Endodermal cell (in vitro differentiated cells): ENCODE data around the gene PHF2. TPM values are rescaled to one million over a fixed set of nuclear protein-coding genes. Genes with fewer than 3 reads are reported as not detected.

Experiments used
- DNase-seq: peaks from one replicate; pipeline ENCODE4 v3.0.0-alpha.2; 2017
- H3K27ac ChIP-seq: 2 replicates; pipeline ENCODE4 v1.5.1; 2013; ENCODE audit warnings: mild to moderate bottlenecking, low read depth, low read length, moderate library complexity
- H3K27me3 ChIP-seq: 2 replicates; pipeline ENCODE4 v1.6.1; 2013; ENCODE audit warnings: mild to moderate bottlenecking, low read length, moderate library complexity; ENCODE audit not compliant: insufficient read depth, control insufficient read depth, poor library complexity, severe bottlenecking
- H3K36me3 ChIP-seq: 2 replicates; pipeline ENCODE4 v1.7.0; 2013; ENCODE audit warnings: mild to moderate bottlenecking, low read length, moderate library complexity; ENCODE audit not compliant: control insufficient read depth, insufficient read depth
- H3K4me1 ChIP-seq: one replicate; pipeline ENCODE4 v1.7.0; 2013; ENCODE audit warnings: low read length; ENCODE audit not compliant: control insufficient read depth, insufficient read depth
- H3K4me3 ChIP-seq: 2 replicates; pipeline ENCODE4 v1.5.1; 2013; ENCODE audit warnings: mild to moderate bottlenecking, low read length, moderate library complexity
- H3K9ac ChIP-seq: 2 replicates; pipeline ENCODE4 v1.6.1; 2013; ENCODE audit warnings: mild to moderate bottlenecking, low read length, moderate library complexity; ENCODE audit not compliant: poor library complexity, severe bottlenecking; ENCODE audit errors: extremely low read depth
- H3K9me3 ChIP-seq: 2 replicates; pipeline ENCODE4 v1.6.1; 2013; ENCODE audit warnings: mild to moderate bottlenecking, low read length, moderate library complexity; ENCODE audit not compliant: control insufficient read depth
- H3K27ac Mint-ChIP-seq: 2 replicates; pipeline ENCODE4 v1.8.0; 2020; ENCODE audit warnings: mixed read lengths
- H3K27me3 Mint-ChIP-seq: 2 replicates; pipeline ENCODE4 v1.8.0; 2021; ENCODE audit warnings: mild to moderate bottlenecking, mixed read lengths; ENCODE audit not compliant: insufficient read depth
- H3K36me3 Mint-ChIP-seq: 2 replicates; pipeline ENCODE4 v1.8.0; 2020; ENCODE audit warnings: low read depth, mixed read lengths
- H3K4me1 Mint-ChIP-seq: 2 replicates; pipeline ENCODE4 v1.8.0; 2020; ENCODE audit warnings: mixed read lengths
- H3K4me3 Mint-ChIP-seq: 2 replicates; pipeline ENCODE4 v1.8.0; 2020; ENCODE audit warnings: mild to moderate bottlenecking, moderate library complexity, mixed read lengths
- H3K9me3 Mint-ChIP-seq: 2 replicates; pipeline ENCODE4 v1.8.0; 2020; ENCODE audit warnings: mild to moderate bottlenecking, mixed read lengths
- WGBS, 2 experiments: methylation state at CpG; one replicate each; pipeline versions ENCODE4 v1.1.5 to v1.1.7; 2013; ENCODE audit warnings: missing lambda C conversion rate in 2 of 2, mixed read lengths in 1 of 2; ENCODE audit not compliant: insufficient coverage in 1 of 2, insufficient read length in 1 of 2; 5-methylcytosine and 5-hydroxymethylcytosine counted together
- total RNA-seq, 2 donors: library from RNA; stranded (reverse); fragmentation: NEBNext Ultra II Directional in 1 of 2; extraction: Animal tissue kit (Norgen Biotek cat#: 25700) in 1 of 2; gene quantifications; 2 replicates in 1 of 2; 3 replicates in 1 of 2; pipeline ENCODE4 v1.2.1, GENCODE V29; 2021
- TF ChIP-seq, protein P1 (sequence below): fragments of 200-600 bp; sonication (generic); conservative IDR thresholded peaks from 2 replicates; pipeline ENCODE4 v1.5.0; 2021; ENCODE audit warnings: antibody characterized with exemption, mild to moderate bottlenecking

Gene PHF2
- total RNA-seq, 2 donors from 2014 or later = 17.1 to 20.2 TPM

DNA sequence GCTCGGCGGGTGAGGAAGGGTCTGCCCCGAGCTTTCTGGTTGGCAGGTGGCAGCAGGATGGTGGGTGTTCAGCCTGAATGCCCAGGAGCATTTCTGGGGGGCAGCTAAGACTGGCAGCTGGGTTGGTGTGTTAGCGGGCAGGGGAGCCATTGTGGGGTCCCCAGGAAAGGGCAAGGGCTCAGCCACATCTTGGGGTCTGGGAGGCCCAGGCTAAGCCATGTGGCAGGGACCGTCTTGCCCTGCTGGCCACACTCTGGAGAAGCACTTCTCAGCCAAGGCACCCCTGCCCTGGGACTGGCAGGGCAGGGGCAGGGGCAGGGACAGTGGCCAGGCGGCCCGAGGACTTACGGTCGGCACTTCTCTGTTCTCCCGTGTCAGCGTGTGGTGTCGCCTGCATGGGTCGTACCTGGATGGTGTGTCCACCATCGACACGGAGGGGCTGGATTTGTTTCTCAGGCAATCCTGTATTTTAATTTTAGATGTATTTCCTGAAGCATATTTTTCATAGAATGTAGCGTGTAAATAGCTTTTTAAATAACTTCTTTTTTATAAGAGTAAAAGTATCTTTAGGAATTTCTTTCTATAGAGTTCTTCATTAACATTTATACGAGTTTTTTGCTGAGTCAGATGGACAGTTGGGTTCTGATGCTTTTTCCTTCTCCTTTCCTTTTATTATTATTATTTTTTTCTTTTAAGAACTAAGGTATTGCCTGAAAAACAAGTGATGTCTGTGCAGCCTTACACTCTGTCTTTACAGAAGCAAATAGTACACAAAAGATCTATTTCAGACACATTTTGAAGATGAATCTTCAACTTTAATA lies 102.0 kb downstream of the PHF2 start:
- H3K4me3 Mint-ChIP-seq = no peak overlapping the region
- Histone ChIP-seq H3K9me3 (no peaks in the 10 kb centered on the region), H3K27me3 (no peaks in the 10 kb centered on the region), H3K36me3 (no peaks in the 10 kb centered on the region), H3K9ac (no peak overlapping the region), H3K4me3 (no peak overlapping the region), H3K4me1 (no peaks in the 10 kb centered on the region), H3K27ac (no peak overlapping the region)
- H3K4me1 Mint-ChIP-seq = peaks cover 2% of the 10 kb centered on the region
- WGBS, 2 experiments = 93 to 96% methylated on average over 14 to 15 of the region's 17 CpGs
- H3K27ac Mint-ChIP-seq = no peak overlapping the region
- H3K27me3 Mint-ChIP-seq = no peaks in the 10 kb centered on the region
- H3K36me3 Mint-ChIP-seq = peaks cover 15% of the 10 kb centered on the region
- no peaks in the 10 kb centered on the region for H3K9me3 Mint-ChIP-seq
- DNase-seq = peak; percentile 34
- TF ChIP-seq, protein P1, sequence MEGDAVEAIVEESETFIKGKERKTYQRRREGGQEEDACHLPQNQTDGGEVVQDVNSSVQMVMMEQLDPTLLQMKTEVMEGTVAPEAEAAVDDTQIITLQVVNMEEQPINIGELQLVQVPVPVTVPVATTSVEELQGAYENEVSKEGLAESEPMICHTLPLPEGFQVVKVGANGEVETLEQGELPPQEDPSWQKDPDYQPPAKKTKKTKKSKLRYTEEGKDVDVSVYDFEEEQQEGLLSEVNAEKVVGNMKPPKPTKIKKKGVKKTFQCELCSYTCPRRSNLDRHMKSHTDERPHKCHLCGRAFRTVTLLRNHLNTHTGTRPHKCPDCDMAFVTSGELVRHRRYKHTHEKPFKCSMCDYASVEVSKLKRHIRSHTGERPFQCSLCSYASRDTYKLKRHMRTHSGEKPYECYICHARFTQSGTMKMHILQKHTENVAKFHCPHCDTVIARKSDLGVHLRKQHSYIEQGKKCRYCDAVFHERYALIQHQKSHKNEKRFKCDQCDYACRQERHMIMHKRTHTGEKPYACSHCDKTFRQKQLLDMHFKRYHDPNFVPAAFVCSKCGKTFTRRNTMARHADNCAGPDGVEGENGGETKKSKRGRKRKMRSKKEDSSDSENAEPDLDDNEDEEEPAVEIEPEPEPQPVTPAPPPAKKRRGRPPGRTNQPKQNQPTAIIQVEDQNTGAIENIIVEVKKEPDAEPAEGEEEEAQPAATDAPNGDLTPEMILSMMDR = no peak

DNA sequence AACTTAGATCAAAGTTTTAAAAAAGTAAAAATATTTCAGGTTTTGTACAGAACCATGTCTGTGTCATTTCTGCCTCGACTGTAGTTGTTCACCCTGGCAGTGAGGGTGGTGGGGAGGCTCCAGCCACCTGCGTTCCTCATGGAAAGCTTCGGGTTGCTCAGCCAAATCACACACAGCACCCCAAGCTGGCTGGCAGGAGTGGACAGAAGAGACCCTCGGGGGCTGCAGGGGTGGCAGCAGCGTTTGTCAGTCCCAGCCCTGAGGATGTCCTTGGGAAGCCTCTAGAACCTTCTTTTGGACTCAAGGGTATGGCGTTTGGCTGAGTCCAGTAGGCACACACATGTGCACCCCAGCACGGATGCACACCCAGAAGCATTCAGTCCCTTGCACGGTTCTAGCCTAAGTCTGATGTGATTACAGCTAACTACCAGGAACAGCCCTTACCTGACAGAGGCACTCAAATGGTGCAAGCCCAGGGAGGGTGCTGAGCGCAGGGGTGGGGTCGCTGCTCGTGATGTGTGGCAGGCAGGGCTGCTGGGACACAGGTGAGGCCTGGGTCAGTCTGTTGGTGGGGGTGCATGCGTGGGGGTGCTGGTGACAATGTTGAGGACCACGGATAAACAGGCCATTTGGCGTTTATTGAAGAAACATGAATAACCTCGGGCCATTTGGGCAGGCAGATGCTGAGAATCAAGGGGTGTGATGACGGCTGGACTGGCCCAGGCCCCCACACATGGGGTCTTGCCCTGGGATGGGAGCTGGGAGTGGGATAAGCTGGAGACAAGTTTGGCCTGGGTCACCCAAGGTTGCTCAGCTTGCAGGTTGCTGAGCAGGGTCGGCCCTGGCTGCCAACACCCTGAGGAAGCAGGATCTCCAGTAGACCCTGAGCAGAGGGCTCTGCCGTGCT lies 103.4 kb downstream of the PHF2 start:
- Mint-ChIP-seq H3K4me3 (no peak overlapping the region), H3K9me3 (no peaks in the 10 kb centered on the region), H3K27ac (no peak overlapping the region), H3K27me3 (no peaks in the 10 kb centered on the region), H3K4me1 (peaks cover 2% of the 10 kb centered on the region), H3K36me3 (peaks cover 15% of the 10 kb centered on the region)
- H3K4me3 ChIP-seq = no peak overlapping the region
- H3K27me3 ChIP-seq = no peaks in the 10 kb centered on the region
- no peak overlapping the region for H3K27ac ChIP-seq
- peak; percentile 34 for DNase-seq
- H3K9ac ChIP-seq = no peak overlapping the region
- 93 to 94% methylated on average over 10 to 18 of the region's 18 CpGs for WGBS, 2 experiments
- H3K4me1 ChIP-seq = no peaks in the 10 kb centered on the region
- no peaks in the 10 kb centered on the region for H3K36me3 ChIP-seq
- no peaks in the 10 kb centered on the region for H3K9me3 ChIP-seq
- TF ChIP-seq, protein P1 = no peak

DNA sequence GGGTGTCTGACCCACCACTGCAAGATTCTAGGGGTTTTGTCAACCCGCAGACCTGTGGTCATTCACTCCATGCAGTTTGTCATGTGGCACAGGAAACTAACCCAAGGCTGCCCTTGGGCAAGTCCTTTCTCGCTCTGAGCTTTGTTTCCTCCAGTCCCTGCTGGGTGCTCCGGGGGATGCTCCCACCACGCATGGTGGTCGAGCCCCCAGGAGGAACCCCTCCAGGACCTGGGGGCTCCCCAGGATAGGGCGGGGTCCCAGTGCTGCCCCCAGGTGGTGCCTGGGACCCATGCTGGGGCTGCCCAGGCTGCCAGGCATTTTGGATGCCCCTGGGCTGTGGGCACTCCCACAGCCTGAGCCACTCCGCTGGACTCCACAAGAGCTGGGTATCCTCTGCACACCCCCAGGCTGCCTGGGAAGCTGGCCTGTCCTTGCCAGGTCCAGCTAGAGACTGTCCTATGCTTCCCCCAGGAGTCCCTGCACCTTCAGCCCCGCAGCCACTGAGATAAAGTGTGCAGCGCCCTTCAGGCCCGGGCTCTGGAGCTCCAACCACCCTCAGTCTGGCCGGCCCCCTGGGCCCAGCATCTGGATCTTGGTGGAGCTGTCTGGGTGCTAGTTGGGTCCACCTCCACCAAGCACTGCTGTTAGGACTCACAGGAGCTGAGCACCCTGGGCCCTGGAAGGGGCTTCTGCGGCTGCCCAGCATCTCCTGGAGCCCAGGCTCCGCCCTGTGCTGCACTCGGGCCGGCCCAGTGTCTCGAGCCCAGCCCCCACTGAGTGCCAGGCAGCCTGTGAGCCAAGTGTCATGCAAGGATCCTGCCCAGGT lies 104.3 kb downstream of the PHF2 start:
- Histone ChIP-seq H3K9ac (no peak overlapping the region), H3K27me3 (no peaks in the 10 kb centered on the region), H3K4me1 (no peaks in the 10 kb centered on the region), H3K36me3 (no peaks in the 10 kb centered on the region), H3K4me3 (no peak overlapping the region), H3K9me3 (no peaks in the 10 kb centered on the region), H3K27ac (no peak overlapping the region)
- H3K9me3 Mint-ChIP-seq = no peaks in the 10 kb centered on the region
- peaks cover 15% of the 10 kb centered on the region for H3K36me3 Mint-ChIP-seq
- TF ChIP-seq, protein P1 = peak; percentile 30
- DNase-seq = peak; percentile 43
- 87 to 89% methylated on average over 11 to 16 of the region's 16 CpGs for WGBS, 2 experiments
- no peaks in the 10 kb centered on the region for H3K27me3 Mint-ChIP-seq
- H3K27ac Mint-ChIP-seq = no peak overlapping the region
- H3K4me3 Mint-ChIP-seq = no peak overlapping the region
- H3K4me1 Mint-ChIP-seq = peaks cover 2% of the 10 kb centered on the region
